Measurements from ENCODE around the gene ALKBH2. TPM values are rescaled to one million over a fixed set of nuclear protein-coding genes. Genes with fewer than 3 reads are reported as not detected.
A peak's percentile ranks its signal among the peaks of the same experiment; 100 is the strongest.

Gene ALKBH2
- total RNA-seq, 1 donor from 2014 or later = 6.5 TPM

DNA sequence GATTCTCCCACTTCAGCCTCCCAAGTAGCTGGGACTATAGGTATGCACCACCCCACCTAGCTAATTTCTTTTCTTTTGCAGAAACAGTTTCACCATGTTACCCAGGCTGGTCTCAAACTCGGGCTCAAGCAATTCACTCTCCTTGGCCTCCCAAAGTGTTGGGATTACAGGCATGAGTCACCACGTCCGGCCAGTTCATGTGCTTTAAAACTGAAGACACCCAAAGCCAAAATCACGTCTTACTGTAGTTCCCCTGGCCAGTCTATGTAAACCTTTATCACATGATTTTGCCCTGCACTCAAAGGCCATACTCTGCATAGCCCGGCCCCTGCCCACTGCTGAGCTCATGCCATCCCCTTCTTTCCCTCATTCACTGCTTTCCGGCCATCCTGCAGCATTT lies 4.5 kb downstream of the ALKBH2 start:
- Histone ChIP-seq H3K36me3 (peaks cover 66% of the 10 kb centered on the region), H3K9me3 (replicated peaks) (no peaks in the 10 kb centered on the region)
- intact Hi-C loops (cut with micrococcal nuclease) = no loop called here

DNA sequence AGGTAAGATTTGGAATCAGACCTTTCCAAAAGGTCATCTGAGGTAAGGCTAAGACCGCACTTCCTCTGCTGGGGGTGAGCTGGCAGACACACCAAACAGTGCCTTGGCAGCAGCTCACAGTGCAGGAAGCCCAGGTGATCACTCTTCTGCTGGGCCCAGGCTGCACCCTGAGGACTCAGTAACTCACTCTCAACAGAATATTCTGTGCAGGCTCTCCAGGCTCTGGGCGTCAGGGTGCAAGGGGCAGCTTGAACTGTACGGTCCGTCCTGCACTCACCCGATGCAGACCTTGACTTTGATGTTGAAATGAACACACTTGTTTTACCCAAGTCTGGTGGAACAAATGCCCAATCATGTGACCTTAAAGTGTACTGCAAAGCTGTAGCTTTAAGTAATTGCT lies 6.0 kb downstream of the ALKBH2 start:
- H3K4me1 ChIP-seq = peaks cover 22% of the 10 kb centered on the region
- intact Hi-C loops (cut with micrococcal nuclease) = no loop called here
- peak overlapping the region; percentile 7 for H3K27ac ChIP-seq (replicated peaks)
- H3K36me3 ChIP-seq = peaks cover 81% of the 10 kb centered on the region
- no peak overlapping the region for H3K4me3 ChIP-seq
- no peaks in the 10 kb centered on the region for H3K27me3 ChIP-seq (ENCODE audit: low read depth)
- H3K9me3 ChIP-seq (replicated peaks) = no peaks in the 10 kb centered on the region
- TF ChIP-seq, protein P1, sequence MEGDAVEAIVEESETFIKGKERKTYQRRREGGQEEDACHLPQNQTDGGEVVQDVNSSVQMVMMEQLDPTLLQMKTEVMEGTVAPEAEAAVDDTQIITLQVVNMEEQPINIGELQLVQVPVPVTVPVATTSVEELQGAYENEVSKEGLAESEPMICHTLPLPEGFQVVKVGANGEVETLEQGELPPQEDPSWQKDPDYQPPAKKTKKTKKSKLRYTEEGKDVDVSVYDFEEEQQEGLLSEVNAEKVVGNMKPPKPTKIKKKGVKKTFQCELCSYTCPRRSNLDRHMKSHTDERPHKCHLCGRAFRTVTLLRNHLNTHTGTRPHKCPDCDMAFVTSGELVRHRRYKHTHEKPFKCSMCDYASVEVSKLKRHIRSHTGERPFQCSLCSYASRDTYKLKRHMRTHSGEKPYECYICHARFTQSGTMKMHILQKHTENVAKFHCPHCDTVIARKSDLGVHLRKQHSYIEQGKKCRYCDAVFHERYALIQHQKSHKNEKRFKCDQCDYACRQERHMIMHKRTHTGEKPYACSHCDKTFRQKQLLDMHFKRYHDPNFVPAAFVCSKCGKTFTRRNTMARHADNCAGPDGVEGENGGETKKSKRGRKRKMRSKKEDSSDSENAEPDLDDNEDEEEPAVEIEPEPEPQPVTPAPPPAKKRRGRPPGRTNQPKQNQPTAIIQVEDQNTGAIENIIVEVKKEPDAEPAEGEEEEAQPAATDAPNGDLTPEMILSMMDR (IDR thresholded peaks at IDR 0.05; ENCODE audit: borderline replicate concordance) = no peak
- DNase-seq = no peak

More for the DNA sequence above, 4.5 kb downstream of the ALKBH2 start:
- TF ChIP-seq, protein P1 (IDR thresholded peaks at IDR 0.05; ENCODE audit: borderline replicate concordance) = no peak
- H3K4me3 ChIP-seq = no peak overlapping the region
- H3K27ac ChIP-seq (replicated peaks) = no peak overlapping the region
- no peak for DNase-seq
- peaks cover 35% of the 10 kb centered on the region for H3K4me1 ChIP-seq
- no peaks in the 10 kb centered on the region for H3K27me3 ChIP-seq (ENCODE audit: low read depth)

DNA sequence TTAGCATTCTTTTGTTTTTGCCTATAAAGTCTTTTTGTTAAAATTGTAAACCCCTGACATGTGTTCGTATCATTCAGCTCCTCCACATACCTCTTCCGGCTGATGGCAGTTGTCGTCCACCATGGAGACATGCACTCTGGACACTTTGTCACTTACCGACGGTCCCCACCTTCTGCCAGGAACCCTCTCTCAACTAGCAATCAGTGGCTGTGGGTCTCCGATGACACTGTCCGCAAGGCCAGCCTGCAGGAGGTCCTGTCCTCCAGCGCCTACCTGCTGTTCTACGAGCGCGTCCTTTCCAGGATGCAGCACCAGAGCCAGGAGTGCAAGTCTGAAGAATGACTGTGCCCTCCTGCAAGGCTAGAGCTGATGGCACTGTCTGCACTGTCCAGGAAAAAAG lies 7.7 kb downstream of the ALKBH2 start:
- intact Hi-C loops (cut with micrococcal nuclease) = no loop called here
- TF ChIP-seq, protein P1 (IDR thresholded peaks at IDR 0.05; ENCODE audit: borderline replicate concordance) = no peak
- Histone ChIP-seq H3K4me3 (no peak overlapping the region), H3K36me3 (peaks cover 91% of the 10 kb centered on the region), H3K4me1 (peaks cover 15% of the 10 kb centered on the region), H3K27me3 (ENCODE audit: low read depth) (no peaks in the 10 kb centered on the region), H3K9me3 (replicated peaks) (no peaks in the 10 kb centered on the region), H3K27ac (replicated peaks) (no peak overlapping the region)
- DNase-seq = no peak

DNA sequence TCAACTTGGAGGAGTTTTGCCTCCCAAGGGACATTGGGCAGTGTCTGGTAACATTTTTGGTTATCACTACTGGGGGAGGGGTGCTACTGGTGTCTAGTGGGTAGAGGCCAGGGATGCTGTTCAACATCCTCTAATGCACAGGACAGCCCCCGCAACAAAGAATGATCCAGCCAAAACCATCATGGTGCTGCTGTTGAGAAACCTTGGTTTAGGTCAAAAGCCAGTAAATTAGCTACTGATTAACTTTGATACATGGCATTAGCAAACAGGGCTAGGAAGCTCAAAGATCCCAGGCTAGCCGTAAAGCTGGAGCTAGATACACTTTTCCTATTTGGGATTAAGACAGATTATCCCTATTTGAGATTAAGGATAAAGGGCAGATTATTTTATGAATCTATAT lies 8.8 kb downstream of the ALKBH2 start:
- H3K27ac ChIP-seq (replicated peaks) = no peak overlapping the region
- no peaks in the 10 kb centered on the region for H3K27me3 ChIP-seq (ENCODE audit: low read depth)
- H3K4me3 ChIP-seq = no peak overlapping the region
- peaks cover 91% of the 10 kb centered on the region for H3K36me3 ChIP-seq
- TF ChIP-seq, protein P1 (IDR thresholded peaks at IDR 0.05; ENCODE audit: borderline replicate concordance) = no peak
- H3K4me1 ChIP-seq = peaks cover 15% of the 10 kb centered on the region
- DNase-seq = no peak
- no peaks in the 10 kb centered on the region for H3K9me3 ChIP-seq (replicated peaks)
- intact Hi-C loops (cut with micrococcal nuclease) = no loop called here

DNA sequence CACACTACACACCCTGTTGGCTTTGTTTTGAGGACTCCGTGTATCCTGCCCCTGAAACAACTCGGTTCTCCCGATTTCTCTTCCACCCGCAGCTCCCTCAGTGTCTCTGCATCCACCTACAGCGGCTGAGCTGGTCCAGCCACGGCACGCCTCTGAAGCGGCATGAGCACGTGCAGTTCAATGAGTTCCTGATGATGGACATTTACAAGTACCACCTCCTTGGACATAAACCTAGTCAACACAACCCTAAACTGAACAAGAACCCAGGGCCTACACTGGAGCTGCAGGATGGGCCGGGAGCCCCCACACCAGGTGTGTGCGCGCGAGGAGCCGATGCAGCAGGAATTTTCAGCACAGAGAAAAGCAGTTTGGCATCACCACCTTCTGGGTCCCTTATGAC lies 10.5 kb downstream of the ALKBH2 start:
- intact Hi-C loops (cut with micrococcal nuclease) = no loop called here

More for the DNA sequence above, 10.5 kb downstream of the ALKBH2 start:
- H3K4me1 ChIP-seq = peaks cover 11% of the 10 kb centered on the region
- H3K27me3 ChIP-seq (ENCODE audit: low read depth) = no peaks in the 10 kb centered on the region
- no peak overlapping the region for H3K27ac ChIP-seq (replicated peaks)
- no peak for DNase-seq
- H3K4me3 ChIP-seq = no peak overlapping the region
- peaks cover 94% of the 10 kb centered on the region for H3K36me3 ChIP-seq
- TF ChIP-seq, protein P1 (IDR thresholded peaks at IDR 0.05; ENCODE audit: borderline replicate concordance) = no peak
- peaks cover 6% of the 10 kb centered on the region for H3K9me3 ChIP-seq (replicated peaks)

All from left ventricle myocardium inferior (tissue), 1 donor.